HL-60 (cell line): ENCODE results near the gene PRKCE.

Experiments
- DNase-seq, 2 experiments: peaks; one replicate each; pipeline ENCODE4 v3.0.0-alpha.2; 2010 to 2020; ENCODE audit warnings: low read depth in 1 of 2, low spot score in 1 of 2
- H3K27ac ChIP-seq: fragments of 250-450 bp; sonication (Bioruptor Pico); replicated peaks from 2 replicates; pipeline ENCODE4 v1.5.1; 2020; ENCODE audit warnings: mild to moderate bottlenecking, moderate library complexity
- H3K27me3 ChIP-seq: fragments of 250-450 bp; sonication (Bioruptor Pico); 2 replicates; pipeline ENCODE4 v1.5.1; 2021; ENCODE audit warnings: mild to moderate bottlenecking, moderate library complexity; ENCODE audit not compliant: insufficient read depth, poor library complexity, severe bottlenecking
- H3K4me3 ChIP-seq: replicated peaks from 2 replicates; pipeline ENCODE4 v1.5.1; 2011; ENCODE audit warnings: mild to moderate bottlenecking, control low read depth, low read length; ENCODE audit not compliant: insufficient read depth
- GABPA ChIP-seq: IDR thresholded peaks from 2 replicates; pipeline ENCODE4 v1.6.1; 2012; ENCODE audit warnings: low read depth
- POLR2AphosphoS5 ChIP-seq: IDR thresholded peaks from 2 replicates; pipeline ENCODE4 v1.6.1; 2012; ENCODE audit warnings: low read depth
- REST ChIP-seq: IDR thresholded peaks from 2 replicates; pipeline ENCODE4 v1.6.1; 2012; ENCODE audit warnings: low read depth; ENCODE audit not compliant: insufficient replicate concordance
- SPI1 ChIP-seq: IDR thresholded peaks from 2 replicates; pipeline ENCODE4 v1.6.1; 2012; ENCODE audit warnings: low read depth, mild to moderate bottlenecking, borderline replicate concordance
- TF ChIP-seq, protein P1 (sequence below): IDR thresholded peaks from one replicate; pipeline ENCODE4 v1.5.1; 2011; ENCODE audit warnings: low read length, control low read depth, inconsistent platforms; ENCODE audit not compliant: insufficient read depth

Gene PRKCE

DNA sequence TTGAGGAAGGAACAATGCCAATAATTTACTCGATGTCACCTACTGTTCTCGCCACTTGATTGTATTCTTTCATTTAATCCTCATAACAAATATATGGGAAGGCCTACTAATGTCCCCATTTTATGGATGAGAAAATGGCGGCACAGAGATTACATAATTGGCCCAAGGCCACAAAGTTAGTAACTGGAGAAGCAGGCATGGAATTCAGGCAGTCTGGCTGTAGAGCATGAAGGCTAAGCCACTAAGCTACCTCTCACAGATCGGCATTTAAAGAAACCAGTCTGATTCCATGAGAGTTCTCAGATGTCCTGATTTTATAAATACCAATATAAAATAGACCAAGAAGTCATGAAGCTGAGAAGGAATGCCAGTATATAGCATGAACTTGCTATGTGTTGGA lies 523.9 kb downstream of the PRKCE start:
- TF ChIP-seq GABPA (no peak), SPI1 (no peak), REST (no peak), POLR2AphosphoS5 (no peak)
- TF ChIP-seq, protein P1, sequence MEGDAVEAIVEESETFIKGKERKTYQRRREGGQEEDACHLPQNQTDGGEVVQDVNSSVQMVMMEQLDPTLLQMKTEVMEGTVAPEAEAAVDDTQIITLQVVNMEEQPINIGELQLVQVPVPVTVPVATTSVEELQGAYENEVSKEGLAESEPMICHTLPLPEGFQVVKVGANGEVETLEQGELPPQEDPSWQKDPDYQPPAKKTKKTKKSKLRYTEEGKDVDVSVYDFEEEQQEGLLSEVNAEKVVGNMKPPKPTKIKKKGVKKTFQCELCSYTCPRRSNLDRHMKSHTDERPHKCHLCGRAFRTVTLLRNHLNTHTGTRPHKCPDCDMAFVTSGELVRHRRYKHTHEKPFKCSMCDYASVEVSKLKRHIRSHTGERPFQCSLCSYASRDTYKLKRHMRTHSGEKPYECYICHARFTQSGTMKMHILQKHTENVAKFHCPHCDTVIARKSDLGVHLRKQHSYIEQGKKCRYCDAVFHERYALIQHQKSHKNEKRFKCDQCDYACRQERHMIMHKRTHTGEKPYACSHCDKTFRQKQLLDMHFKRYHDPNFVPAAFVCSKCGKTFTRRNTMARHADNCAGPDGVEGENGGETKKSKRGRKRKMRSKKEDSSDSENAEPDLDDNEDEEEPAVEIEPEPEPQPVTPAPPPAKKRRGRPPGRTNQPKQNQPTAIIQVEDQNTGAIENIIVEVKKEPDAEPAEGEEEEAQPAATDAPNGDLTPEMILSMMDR: no peak
- H3K27me3 ChIP-seq: no peaks in the 10 kb centered on the region
- no peak overlapping the region for H3K4me3 ChIP-seq
- no peak overlapping the region for H3K27ac ChIP-seq
- DNase-seq: no peak

- no peak overlapping the region for H3K27ac ChIP-seq
- TF ChIP-seq REST (no peak), GABPA (no peak), SPI1 (no peak), POLR2AphosphoS5 (no peak)
- TF ChIP-seq, protein P1: no peak
- no peaks in the 10 kb centered on the region for H3K27me3 ChIP-seq
- no peak overlapping the region for H3K4me3 ChIP-seq
- no peak for DNase-seq
These were observed 526.1 kb downstream of the PRKCE start for GRCh38 chr2:46177461-46178089.

GRCh38 chr2:46179037-46179621 lies 527.7 kb downstream of the PRKCE start:
- no peak for DNase-seq
- Histone ChIP-seq H3K27ac (no peak overlapping the region), H3K4me3 (no peak overlapping the region), H3K27me3 (no peaks in the 10 kb centered on the region)
- no peak for TF ChIP-seq SPI1
- TF ChIP-seq GABPA: no peak
- no peak for TF ChIP-seq REST
- TF ChIP-seq, protein P1: no peak
- no peak for TF ChIP-seq POLR2AphosphoS5
